Measurements from ENCODE around the gene FOXQ1. TPM values are rescaled to one million over a fixed set of nuclear protein-coding genes. Genes with fewer than 3 reads are reported as not detected.

FOXQ1 gene
- total RNA-seq, 1 experiment from 2014 or later: 55.8 TPM

- Histone ChIP-seq H3K27me3 (ENCODE audit: insufficient read depth, low read depth) (no peaks in the 10 kb centered on the region), H3K4me2 (peak overlapping the region; percentile 66), H3K36me3 (ENCODE audit: low read depth) (no peaks in the 10 kb centered on the region), H3K4me3 (no peak overlapping the region; the same call in 1 of the 2 replicates), H3F3A (ENCODE audit: insufficient read depth, low read depth) (peaks cover 21% of the 10 kb centered on the region), H3K9me2 (ENCODE audit: insufficient read depth) (no peaks in the 10 kb centered on the region), H2AFZ (no peak overlapping the region), H3K9me3 (ENCODE audit: insufficient read depth, low read depth) (no peaks in the 10 kb centered on the region), H3K4me1 (replicated peaks; ENCODE audit: insufficient read depth) (peaks cover 58% of the 10 kb centered on the region), H3K79me2 (ENCODE audit: low read depth) (no peaks in the 10 kb centered on the region), H3K27ac (peak overlapping the region; percentile 85), H4K20me1 (ENCODE audit: insufficient read depth) (no peaks in the 10 kb centered on the region)
- ChIA-PET CTCF (no interaction called here), POLR2A (ENCODE audit: unreplicated experiment) (no interaction called here)
- no peak for TF ChIP-seq CTCF (conservative IDR thresholded peaks at IDR 0.05)
- TF ChIP-seq EZH2 (IDR thresholded peaks at IDR 0.05; ENCODE audit: low read depth): no peak
- DNase-seq: no peak
- BruUV-seq (replicated peaks): no TSS peak
- intact Hi-C loops (cut with micrococcal nuclease; ENCODE audit: unreplicated experiment): no loop called here
These were observed 45.2 kb upstream of the FOXQ1 start for GRCh38 chr6:1266686-1267056.

- H3K9me2 ChIP-seq (ENCODE audit: insufficient read depth): no peaks in the 10 kb centered on the region
- BruUV-seq (replicated peaks): no TSS peak
- DNase-seq: peak in 1 of 2 experiments; percentile 91
- H2AFZ ChIP-seq: peak overlapping the region; percentile 41
- intact Hi-C loops (cut with micrococcal nuclease; ENCODE audit: unreplicated experiment): no loop called here
- H3K27ac ChIP-seq: peak overlapping the region; percentile 85
- no peaks in the 10 kb centered on the region for H3K27me3 ChIP-seq (ENCODE audit: insufficient read depth, low read depth)
- no peaks in the 10 kb centered on the region for H4K20me1 ChIP-seq (ENCODE audit: insufficient read depth)
- no peak overlapping the region; the same call in 1 of the 2 replicates for H3K4me3 ChIP-seq
- ChIA-PET CTCF (no interaction called here), POLR2A (ENCODE audit: unreplicated experiment) (no interaction called here)
- no peak for TF ChIP-seq EZH2 (IDR thresholded peaks at IDR 0.05; ENCODE audit: low read depth)
- TF ChIP-seq CTCF (conservative IDR thresholded peaks at IDR 0.05): no peak
- no peaks in the 10 kb centered on the region for H3K79me2 ChIP-seq (ENCODE audit: low read depth)
- H3K36me3 ChIP-seq (ENCODE audit: low read depth): no peaks in the 10 kb centered on the region
- peak overlapping the region; percentile 66 for H3K4me2 ChIP-seq
- peaks cover 23% of the 10 kb centered on the region for H3F3A ChIP-seq (ENCODE audit: insufficient read depth, low read depth)
- H3K4me1 ChIP-seq (replicated peaks; ENCODE audit: insufficient read depth): peaks cover 59% of the 10 kb centered on the region
- 0 out of 2 replicates have a peak, but pooled peaks cover 2% of the 10 kb centered on the region for H3K9me3 ChIP-seq (ENCODE audit: insufficient read depth, low read depth)
These were observed 44.7 kb upstream of the FOXQ1 start for GRCh38 chr6:1267057-1267732.

- Histone ChIP-seq H4K20me1 (ENCODE audit: insufficient read depth) (no peaks in the 10 kb centered on the region), H3K9me2 (ENCODE audit: insufficient read depth) (no peaks in the 10 kb centered on the region), H3K4me2 (peak overlapping the region; percentile 66), H3K27me3 (ENCODE audit: insufficient read depth, low read depth) (no peaks in the 10 kb centered on the region), H3K4me1 (replicated peaks; ENCODE audit: insufficient read depth) (peaks cover 54% of the 10 kb centered on the region), H3K36me3 (ENCODE audit: low read depth) (no peaks in the 10 kb centered on the region), H3K27ac (peak overlapping the region; percentile 85), H3K9me3 (ENCODE audit: insufficient read depth, low read depth) (0 out of 2 replicates have a peak, but pooled peaks cover 9% of the 10 kb centered on the region), H2AFZ (peak overlapping the region; percentile 41), H3K79me2 (ENCODE audit: low read depth) (no peaks in the 10 kb centered on the region), H3K4me3 (no peak overlapping the region), H3F3A (ENCODE audit: insufficient read depth, low read depth) (peaks cover 23% of the 10 kb centered on the region)
- no peak for DNase-seq
- no TSS peak for BruUV-seq (replicated peaks)
- POLR2A ChIA-PET (ENCODE audit: unreplicated experiment): no interaction called here
- TF ChIP-seq EZH2 (IDR thresholded peaks at IDR 0.05; ENCODE audit: low read depth) (no peak), CTCF (conservative IDR thresholded peaks at IDR 0.05) (no peak)
- intact Hi-C loops (cut with micrococcal nuclease; ENCODE audit: unreplicated experiment): no loop called here
- CTCF ChIA-PET: no interaction called here
These were observed 43.8 kb upstream of the FOXQ1 start for GRCh38 chr6:1267790-1268762.

Measured in PC-9 (cell line).